Urinary bladder (tissue), 4 donors: ENCODE measurements around the gene MIOS. TPM values are rescaled to one million over a fixed set of nuclear protein-coding genes. Genes with fewer than 3 reads are reported as not detected.
"Not testable (repeated sequence)": the region's sequence is repeated elsewhere in the genome, so short reads cannot be mapped to it uniquely, and the experiment has no call there.

ENCODE experiments used
- DNase-seq: peaks from one replicate; pipeline ENCODE4 v3.0.0-alpha.2; 2015; ENCODE audit errors: extremely low spot score
- H3K27ac ChIP-seq: one replicate; pipeline ENCODE4 v1.5.1; 2013; ENCODE audit warnings: low read depth, mild to moderate bottlenecking, moderate library complexity
- H3K36me3 ChIP-seq: one replicate; pipeline ENCODE4 v1.6.1; 2013; ENCODE audit warnings: mild to moderate bottlenecking, moderate library complexity; ENCODE audit not compliant: insufficient read depth
- H3K4me1 ChIP-seq: one replicate; pipeline ENCODE4 v1.6.1; 2013; ENCODE audit warnings: mild to moderate bottlenecking, moderate library complexity; ENCODE audit not compliant: insufficient read depth
- H3K4me3 ChIP-seq: one replicate; pipeline ENCODE4 v1.5.1; 2013; ENCODE audit warnings: low read depth, low read length
- WGBS: extraction: QIAGEN DNeasy Blood & Tissue Kit; methylation state at CpG from one replicate; pipeline ENCODE4 v1.1.7; 2013; 5-methylcytosine and 5-hydroxymethylcytosine counted together
- polyA plus RNA-seq: library from polyadenylated mRNA; stranded (reverse); fragments of 200-250 nt; gene quantifications from one replicate; pipeline ENCODE4 v1.2.3, GENCODE V29; 2013
- total RNA-seq: library from RNA; depleted of rRNA; stranded (reverse); fragments of >200 nt; gene quantifications from one replicate; pipeline ENCODE4 v1.2.3, GENCODE V29; 2014
- donor health status: healthy with polysubstance abuse.
- donor health status: healthy.

Gene MIOS
- total and polyA plus RNA-seq, 2 donors: 18.0 to 66.3 TPM

GRCh38 chr7:7653593-7654187 is 87.0 kb downstream of the MIOS start:
- H3K36me3 ChIP-seq: no peaks in the 10 kb centered on the region
- H3K4me1 ChIP-seq: no peaks in the 10 kb centered on the region
- H3K27ac ChIP-seq: no peak overlapping the region
- no peak for DNase-seq
- 63% methylated on average over 3 of the region's 3 CpGs for WGBS
- H3K4me3 ChIP-seq: no peak overlapping the region

GRCh38 chr7:7654964-7655715 is 88.5 kb downstream of the MIOS start:
- Histone ChIP-seq H3K27ac (no peak overlapping the region), H3K4me1 (no peaks in the 10 kb centered on the region), H3K4me3 (no peak overlapping the region), H3K36me3 (no peaks in the 10 kb centered on the region)
- no peak for DNase-seq
- WGBS: 58% methylated on average over 4 of the region's 4 CpGs

GRCh38 chr7:7656459-7656858 is 89.8 kb downstream of the MIOS start:
- H3K4me3 ChIP-seq, H3K27ac ChIP-seq, H3K4me1 ChIP-seq, DNase-seq, H3K36me3 ChIP-seq: not testable (repeated sequence)
- 98% methylated on average over 3 of the region's 3 CpGs for WGBS

Other genes starting within 250 kb of the MIOS start
- gene COL28A1, start 31.0 kb upstream of the MIOS start, total RNA-seq: 9.7 TPM
- 5.3 TPM for gene COL28A1, start 31.0 kb upstream of the MIOS start, polyA plus RNA-seq
- 14.6 TPM for gene UMAD1, start 73.9 kb downstream of the MIOS start, total RNA-seq
- 15.8 TPM for gene UMAD1, start 73.9 kb downstream of the MIOS start, polyA plus RNA-seq
- gene RPA3, start 151.7 kb downstream of the MIOS start, total RNA-seq: 21.6 TPM
- 18.3 TPM for gene RPA3, start 151.7 kb downstream of the MIOS start, polyA plus RNA-seq